ENCODE data around the gene TSC2. TPM values are rescaled to one million over a fixed set of nuclear protein-coding genes. Genes with fewer than 3 reads are reported as not detected.

TSC2 gene
- total and polyA plus RNA-seq, 9 of the 15 experiments (the other 6 are each of a cell fraction or from before 2014, with no cell fraction given): 1.3 to 68.1 (median 16.6) TPM

DNA sequence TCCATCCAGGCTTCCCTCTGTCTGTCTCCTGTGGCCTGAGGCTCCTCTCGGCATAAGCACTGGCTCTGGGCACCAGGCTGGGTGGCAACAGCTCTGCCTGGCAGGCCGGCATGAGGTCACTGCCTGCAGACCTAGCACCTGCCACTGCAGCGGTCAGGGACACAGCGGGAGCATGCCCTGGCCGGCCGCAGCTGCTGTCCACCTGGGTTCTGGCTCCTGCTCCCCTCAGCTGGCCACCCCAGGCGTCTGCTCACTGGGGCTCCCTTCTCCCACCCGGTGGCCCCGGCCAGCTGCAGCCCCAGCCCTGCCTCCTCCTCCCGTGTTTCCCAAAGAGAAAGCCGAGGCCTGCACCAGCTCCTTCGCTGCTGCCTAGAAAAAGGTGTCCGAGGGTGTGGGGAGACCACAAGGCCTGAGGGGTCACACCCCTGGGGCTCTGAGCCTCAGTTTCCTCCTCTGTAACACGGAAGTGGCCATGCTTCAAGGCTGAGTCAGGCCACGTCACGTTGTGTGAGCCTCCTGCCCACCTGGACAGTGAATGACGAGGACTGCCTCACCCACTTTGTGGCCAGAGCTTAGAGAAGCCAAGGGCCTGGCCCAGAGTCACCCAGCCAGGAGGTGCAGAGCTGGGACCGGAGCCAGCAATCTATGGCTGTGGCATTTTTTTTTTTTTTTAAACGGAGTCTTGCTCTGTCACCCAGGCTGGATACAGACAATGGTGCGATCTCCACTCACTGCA, 6.8 kb upstream of the TSC2 start:
- H3K4me1 ChIP-seq (replicated peaks in 1 of 2; ENCODE audit: control insufficient read depth in 2 of 2, insufficient read depth in 2 of 2, low read length in 2 of 2): peaks cover 5 to 86% of the 10 kb centered on the region in 2 experiments; a peak in 3 of 5 replicates
- POLR2A ChIA-PET: interaction anchor here (0.7 to 1.0 kb wide), 3 partner anchors 11 to 798 kb away, joined by 3 to 4 read pairs (median 3); partner anchors contain the start of gene TRAF7
- H3K36me3 ChIP-seq (ENCODE audit: control insufficient read depth, insufficient read depth, low read length): peaks cover 35% of the 10 kb centered on the region; the same call in 1 of the 3 replicates
- peak overlapping the region in 1 of 2 experiments; percentile 71; a peak in 2 of 4 replicates for H3K9ac ChIP-seq (ENCODE audit: insufficient read depth in 1 of 2, low read depth in 2 of 2, low read length in 2 of 2)
- H4K20me1 ChIP-seq (replicated peaks; ENCODE audit: control insufficient read depth, insufficient read depth, low read length): no peaks in the 10 kb centered on the region
- no peak overlapping the region for H3K4me2 ChIP-seq (ENCODE audit: insufficient read depth, low read length)
- TF ChIP-seq POLR2G (IDR thresholded peaks at IDR 0.05; ENCODE audit: low read depth, low read length) (0 out of 2 replicates have a peak, but pooled peaks have one; percentile 16), ZNF431 (CRISPR knock-in tag; IDR thresholded peaks at IDR 0.05) (no peak), ZNF384 (IDR thresholded peaks at IDR 0.05; ENCODE audit: low read depth, low read length) (0 out of 2 replicates have a peak, but pooled peaks have one; percentile 9)
- H3K27me3 ChIP-seq (ENCODE audit: control insufficient read depth in 2 of 2, insufficient read depth in 2 of 2, low read length in 2 of 2): no peaks in the 10 kb centered on the region
- no peak overlapping the region for H2AFZ ChIP-seq (ENCODE audit: low read depth, low read length)
- FAIRE-seq: peak; percentile 40
- H3K79me2 ChIP-seq (ENCODE audit: control insufficient read depth, insufficient read depth, low read length): no peaks in the 10 kb centered on the region
- no peaks in the 10 kb centered on the region for H3K9me3 ChIP-seq (replicated peaks; ENCODE audit: control insufficient read depth, insufficient read depth, low read depth, low read length)
- in situ Hi-C loops (cut with MboI) (no loop called here), intact Hi-C loops (cut with micrococcal nuclease) (no loop called here)
- CTCF ChIA-PET (ENCODE audit: low intra/inter-chr PET ratio): interaction anchor here (1.1 kb wide), 1 partner anchor 100 kb away, joined by 4 read pairs; no protein-coding TSS in a partner anchor
- no peak overlapping the region for H3K4me3 ChIP-seq
- ATAC-seq: no peak
- BruUV-seq (replicated peaks): no TSS peak
- no peak overlapping the region for H3K27ac ChIP-seq (ENCODE audit: extremely low read depth, low read depth, low read length)
- 77% methylated on average over 16 of the region's 20 CpGs for WGBS (ENCODE audit: insufficient coverage, low coverage, missing lambda C conversion rate)
- no peak for DNase-seq (ENCODE audit: extremely low read depth in 1 of 4, low spot score in 3 of 4)
- H3K9me1 ChIP-seq (ENCODE audit: control insufficient read depth, insufficient read depth, low read length): no peaks in the 10 kb centered on the region

Data from K562 (cell line).